Neural crest cell (in vitro differentiated cells): Measurements from ENCODE around the gene NCK2. TPM values are rescaled to one million over a fixed set of nuclear protein-coding genes. Genes with fewer than 3 reads are reported as not detected.

ENCODE experiments used
- DNase-seq: peaks from one replicate; pipeline ENCODE4 v3.0.0; 2021; ENCODE audit warnings: low read depth, mixed read lengths, low spot score
- H3K27ac Mint-ChIP-seq: one replicate; pipeline ENCODE4 v1.8.0; 2021; ENCODE audit warnings: mild to moderate bottlenecking, mixed read lengths; ENCODE audit not compliant: unreplicated experiment
- H3K27me3 Mint-ChIP-seq: 2 replicates; pipeline ENCODE4 v1.8.0; 2021; ENCODE audit warnings: low read depth, mild to moderate bottlenecking, mixed read lengths
- H3K36me3 Mint-ChIP-seq: 2 replicates; pipeline ENCODE4 v1.8.0; 2021; ENCODE audit warnings: low read depth, mild to moderate bottlenecking, mixed read lengths
- H3K4me1 Mint-ChIP-seq: 2 replicates; pipeline ENCODE4 v1.8.0; 2021; ENCODE audit warnings: mixed read lengths
- H3K4me3 Mint-ChIP-seq: one replicate; pipeline ENCODE4 v1.8.0; 2021; ENCODE audit warnings: mild to moderate bottlenecking, mixed read lengths
- H3K9me3 Mint-ChIP-seq: 2 replicates; pipeline ENCODE4 v1.8.0; 2021; ENCODE audit warnings: mixed read lengths
- CTCF ChIP-seq: fragments of 200-600 bp; sonication (generic); conservative IDR thresholded peaks from 2 replicates; pipeline ENCODE4 v1.5.0; 2021; ENCODE audit warnings: antibody characterized with exemption, mild to moderate bottlenecking
- total RNA-seq: library from RNA; stranded (reverse); gene quantifications from 2 replicates; pipeline ENCODE4 v1.2.1, GENCODE V29; 2021

The NCK2 gene
- total RNA-seq, 1 donor from 2014 or later, result 71.9 TPM

- DNase-seq, result no peak
- H3K27me3 Mint-ChIP-seq, result no peaks in the 10 kb centered on the region
- H3K4me3 Mint-ChIP-seq, result no peak overlapping the region
- peaks cover 38% of the 10 kb centered on the region for H3K4me1 Mint-ChIP-seq
- TF ChIP-seq CTCF, result no peak
- H3K27ac Mint-ChIP-seq, result peak overlapping the region; percentile 89
- H3K36me3 Mint-ChIP-seq, result peaks cover 5% of the 10 kb centered on the region
- no peaks in the 10 kb centered on the region for H3K9me3 Mint-ChIP-seq
Measured at GRCh38 chr2:105868060-105868459, 123.3 kb downstream of the NCK2 start.

GRCh38 chr2:105869341-105869740 is 124.6 kb downstream of the NCK2 start:
- no peak for TF ChIP-seq CTCF
- no peaks in the 10 kb centered on the region for H3K27me3 Mint-ChIP-seq
- peaks cover 40% of the 10 kb centered on the region for H3K4me1 Mint-ChIP-seq
- no peak overlapping the region for H3K4me3 Mint-ChIP-seq
- no peak overlapping the region for H3K27ac Mint-ChIP-seq
- no peaks in the 10 kb centered on the region for H3K9me3 Mint-ChIP-seq
- DNase-seq, result no peak
- peaks cover 5% of the 10 kb centered on the region for H3K36me3 Mint-ChIP-seq

GRCh38 chr2:105870062-105870461 is 125.3 kb downstream of the NCK2 start:
- H3K4me1 Mint-ChIP-seq, result peaks cover 34% of the 10 kb centered on the region
- DNase-seq, result no peak
- no peaks in the 10 kb centered on the region for H3K9me3 Mint-ChIP-seq
- H3K27ac Mint-ChIP-seq, result peak overlapping the region; percentile 50
- peaks cover 5% of the 10 kb centered on the region for H3K36me3 Mint-ChIP-seq
- no peak overlapping the region for H3K4me3 Mint-ChIP-seq
- H3K27me3 Mint-ChIP-seq, result no peaks in the 10 kb centered on the region
- no peak for TF ChIP-seq CTCF

GRCh38 chr2:105870858-105871257 is 126.1 kb downstream of the NCK2 start:
- peaks cover 28% of the 10 kb centered on the region for H3K4me1 Mint-ChIP-seq
- no peaks in the 10 kb centered on the region for H3K9me3 Mint-ChIP-seq
- peak overlapping the region; percentile 60 for H3K27ac Mint-ChIP-seq
- no peak overlapping the region for H3K4me3 Mint-ChIP-seq
- H3K36me3 Mint-ChIP-seq, result peaks cover 5% of the 10 kb centered on the region
- DNase-seq, result no peak
- no peak for TF ChIP-seq CTCF
- H3K27me3 Mint-ChIP-seq, result no peaks in the 10 kb centered on the region

- no peak overlapping the region for H3K27ac Mint-ChIP-seq
- peaks cover 32% of the 10 kb centered on the region for H3K4me1 Mint-ChIP-seq
- DNase-seq, result no peak
- no peak for TF ChIP-seq CTCF
- no peak overlapping the region for H3K4me3 Mint-ChIP-seq
- no peaks in the 10 kb centered on the region for H3K9me3 Mint-ChIP-seq
- peaks cover 5% of the 10 kb centered on the region for H3K36me3 Mint-ChIP-seq
- no peaks in the 10 kb centered on the region for H3K27me3 Mint-ChIP-seq
Measured at GRCh38 chr2:105872142-105872728, 127.5 kb downstream of the NCK2 start.
